ENCODE data around the gene SMG1.
"Not testable (repeated sequence)": the region's sequence is repeated elsewhere in the genome, so short reads cannot be mapped to it uniquely, and the experiment has no call there.

Gene SMG1

GRCh38 chr16:18770336-18770962 is 155.8 kb downstream of the SMG1 start:
- H3K9ac ChIP-seq (ENCODE audit: low read length); H3K36me3 ChIP-seq (ENCODE audit: insufficient read depth, low read length); H2AFZ ChIP-seq (ENCODE audit: low read length); H3F3A ChIP-seq (ENCODE audit: insufficient read depth, low read length); H3K4me1 ChIP-seq (ENCODE audit: insufficient read depth, low read length, severe bottlenecking); H3K27me3 ChIP-seq (ENCODE audit: insufficient read depth, low read length); H3K4me2 ChIP-seq (ENCODE audit: low read length); H3K27ac ChIP-seq (ENCODE audit: low read depth, low read length, poor library complexity, severe bottlenecking); H4K20me1 ChIP-seq (ENCODE audit: insufficient read depth, low read length); H3K4me3 ChIP-seq (ENCODE audit: low read depth, low read length, poor library complexity, severe bottlenecking); H3K79me2 ChIP-seq (ENCODE audit: insufficient read depth, low read length); H3K9me2 ChIP-seq (ENCODE audit: low read depth, low read length); H3K9me3 ChIP-seq (ENCODE audit: low read length): not testable (repeated sequence)

GRCh38 chr16:18767217-18767616 is 159.0 kb downstream of the SMG1 start:
- H3K36me3 ChIP-seq (ENCODE audit: insufficient read depth, low read length); H4K20me1 ChIP-seq (ENCODE audit: insufficient read depth, low read length); H3K4me3 ChIP-seq (ENCODE audit: low read depth, low read length, poor library complexity, severe bottlenecking); H3K4me1 ChIP-seq (ENCODE audit: insufficient read depth, low read length, severe bottlenecking); H3K9me3 ChIP-seq (ENCODE audit: low read length); H2AFZ ChIP-seq (ENCODE audit: low read length); H3K79me2 ChIP-seq (ENCODE audit: insufficient read depth, low read length); H3K27me3 ChIP-seq (ENCODE audit: insufficient read depth, low read length); H3K9ac ChIP-seq (ENCODE audit: low read length); H3K27ac ChIP-seq (ENCODE audit: low read depth, low read length, poor library complexity, severe bottlenecking); H3F3A ChIP-seq (ENCODE audit: insufficient read depth, low read length); H3K9me2 ChIP-seq (ENCODE audit: low read depth, low read length); H3K4me2 ChIP-seq (ENCODE audit: low read length): not testable (repeated sequence)

- H3K9ac ChIP-seq (ENCODE audit: low read length); H2AFZ ChIP-seq (ENCODE audit: low read length); H3K27me3 ChIP-seq (ENCODE audit: insufficient read depth, low read length); H3K4me2 ChIP-seq (ENCODE audit: low read length); H3K4me1 ChIP-seq (ENCODE audit: insufficient read depth, low read length, severe bottlenecking); H3K9me2 ChIP-seq (ENCODE audit: low read depth, low read length); H3F3A ChIP-seq (ENCODE audit: insufficient read depth, low read length); H4K20me1 ChIP-seq (ENCODE audit: insufficient read depth, low read length); H3K36me3 ChIP-seq (ENCODE audit: insufficient read depth, low read length); H3K9me3 ChIP-seq (ENCODE audit: low read length); H3K27ac ChIP-seq (ENCODE audit: low read depth, low read length, poor library complexity, severe bottlenecking); H3K79me2 ChIP-seq (ENCODE audit: insufficient read depth, low read length); H3K4me3 ChIP-seq (ENCODE audit: low read depth, low read length, poor library complexity, severe bottlenecking): not testable (repeated sequence)
These were observed 163.5 kb downstream of the SMG1 start for GRCh38 chr16:18762713-18763112.

- not testable (repeated sequence) for H3K4me1 ChIP-seq (ENCODE audit: insufficient read depth, low read length, severe bottlenecking); H3K4me2 ChIP-seq (ENCODE audit: low read length); H3K27me3 ChIP-seq (ENCODE audit: insufficient read depth, low read length); H2AFZ ChIP-seq (ENCODE audit: low read length); H3K79me2 ChIP-seq (ENCODE audit: insufficient read depth, low read length); H3K9ac ChIP-seq (ENCODE audit: low read length); H4K20me1 ChIP-seq (ENCODE audit: insufficient read depth, low read length); H3K36me3 ChIP-seq (ENCODE audit: insufficient read depth, low read length); H3K9me3 ChIP-seq (ENCODE audit: low read length); H3K27ac ChIP-seq (ENCODE audit: low read depth, low read length, poor library complexity, severe bottlenecking); H3K4me3 ChIP-seq (ENCODE audit: low read depth, low read length, poor library complexity, severe bottlenecking); H3F3A ChIP-seq (ENCODE audit: insufficient read depth, low read length); H3K9me2 ChIP-seq (ENCODE audit: low read depth, low read length)
- TF ChIP-seq CTCF (IDR thresholded peaks at IDR 0.05; ENCODE audit: low read length): peak; percentile 38; the same call in 1 of the 2 replicates
These were observed 166.3 kb downstream of the SMG1 start for GRCh38 chr16:18759598-18760520.

GRCh38 chr16:18757960-18758660 is 168.1 kb downstream of the SMG1 start:
- not testable (repeated sequence) for H3K4me2 ChIP-seq (ENCODE audit: low read length); H3K79me2 ChIP-seq (ENCODE audit: insufficient read depth, low read length); H3K9me2 ChIP-seq (ENCODE audit: low read depth, low read length); H3K4me3 ChIP-seq (ENCODE audit: low read depth, low read length, poor library complexity, severe bottlenecking); H2AFZ ChIP-seq (ENCODE audit: low read length); H3K27me3 ChIP-seq (ENCODE audit: insufficient read depth, low read length); H3K9ac ChIP-seq (ENCODE audit: low read length); H3K4me1 ChIP-seq (ENCODE audit: insufficient read depth, low read length, severe bottlenecking); H4K20me1 ChIP-seq (ENCODE audit: insufficient read depth, low read length); H3K9me3 ChIP-seq (ENCODE audit: low read length); H3K27ac ChIP-seq (ENCODE audit: low read depth, low read length, poor library complexity, severe bottlenecking); H3F3A ChIP-seq (ENCODE audit: insufficient read depth, low read length); H3K36me3 ChIP-seq (ENCODE audit: insufficient read depth, low read length)

GRCh38 chr16:18756639-18757038 is 169.6 kb downstream of the SMG1 start:
- not testable (repeated sequence) for H3K36me3 ChIP-seq (ENCODE audit: insufficient read depth, low read length); H3K9me3 ChIP-seq (ENCODE audit: low read length); H3K4me2 ChIP-seq (ENCODE audit: low read length); H3K4me1 ChIP-seq (ENCODE audit: insufficient read depth, low read length, severe bottlenecking); H3K9me2 ChIP-seq (ENCODE audit: low read depth, low read length); H3F3A ChIP-seq (ENCODE audit: insufficient read depth, low read length); H2AFZ ChIP-seq (ENCODE audit: low read length); H3K9ac ChIP-seq (ENCODE audit: low read length); H3K79me2 ChIP-seq (ENCODE audit: insufficient read depth, low read length); H4K20me1 ChIP-seq (ENCODE audit: insufficient read depth, low read length); H3K27ac ChIP-seq (ENCODE audit: low read depth, low read length, poor library complexity, severe bottlenecking); H3K4me3 ChIP-seq (ENCODE audit: low read depth, low read length, poor library complexity, severe bottlenecking); H3K27me3 ChIP-seq (ENCODE audit: insufficient read depth, low read length)

Data from OCI-LY1 (cell line).